SIG-M5 treated with dmso at 0.1 percent for 504 hours (cell line): ENCODE results near the gene TMEM132D.
"Not testable (repeated sequence)": the region's sequence is repeated elsewhere in the genome, so short reads cannot be mapped to it uniquely, and the experiment has no call there.

Experiments used
- DNase-seq: peaks from one replicate; lab custom pipeline; 2025; ENCODE audit not compliant: unreplicated experiment; lab: John Stamatoyannopoulos, UW

TMEM132D gene

GRCh38 chr12:129903956-129904829 is at the start of gene TMEM132D:
Gene TMEM132D (minus strand): TSS chr12:129904025.
- DNase-seq: no peak

- no peak for DNase-seq
Observed at GRCh38 chr12:129949651-129950050, 45.8 kb upstream of the TMEM132D start.

GRCh38 chr12:129941618-129942017 is 37.8 kb upstream of the TMEM132D start:
- DNase-seq: no peak

GRCh38 chr12:129938089-129938488 is 34.3 kb upstream of the TMEM132D start:
- DNase-seq: no peak

- no peak for DNase-seq
Observed at GRCh38 chr12:129937426-129937825, 33.6 kb upstream of the TMEM132D start.

GRCh38 chr12:129928643-129929042 is 24.8 kb upstream of the TMEM132D start:
- no peak for DNase-seq

GRCh38 chr12:129927316-129927900 is 23.6 kb upstream of the TMEM132D start:
- no peak for DNase-seq

- peak; percentile 52 for DNase-seq
Observed at GRCh38 chr12:129911428-129912049, 7.7 kb upstream of the TMEM132D start.

GRCh38 chr12:129909051-129910020 is 5.5 kb upstream of the TMEM132D start:
- DNase-seq: no peak

- DNase-seq: no peak
Observed at GRCh38 chr12:129903092-129903945, 506 bp downstream of the TMEM132D start.

- DNase-seq: no peak
Observed at GRCh38 chr12:129902371-129903091, 1.3 kb downstream of the TMEM132D start.

GRCh38 chr12:129901254-129901653 is 2.6 kb downstream of the TMEM132D start:
- no peak for DNase-seq

GRCh38 chr12:129900306-129900705 is 3.5 kb downstream of the TMEM132D start:
- no peak for DNase-seq

GRCh38 chr12:129899045-129899444 is 4.8 kb downstream of the TMEM132D start:
- not testable (repeated sequence) for DNase-seq

GRCh38 chr12:129893691-129894090 is 10.1 kb downstream of the TMEM132D start:
- DNase-seq: no peak

- peak; percentile 17 for DNase-seq
Observed at GRCh38 chr12:129887101-129887500, 16.7 kb downstream of the TMEM132D start.

- DNase-seq: no peak
Observed at GRCh38 chr12:129886541-129886940, 17.3 kb downstream of the TMEM132D start.

- no peak for DNase-seq
Observed at GRCh38 chr12:129885287-129885686, 18.5 kb downstream of the TMEM132D start.

GRCh38 chr12:129877411-129877810 is 26.4 kb downstream of the TMEM132D start:
- no peak for DNase-seq
